Astrocyte (in vitro differentiated cells and primary cell): Measurements from ENCODE around the gene PML. TPM values are rescaled to one million over a fixed set of nuclear protein-coding genes. Genes with fewer than 3 reads are reported as not detected.
A peak's percentile ranks its signal among the peaks of the same experiment; 100 is the strongest.

Experiments used
- DNase-seq: peaks from one replicate; pipeline ENCODE4 v3.0.0-alpha.2; 2010; ENCODE audit warnings: low read depth
- FAIRE-seq: peaks from 2 replicates; lab custom pipeline; 2011; peaks lifted over from hg19 to GRCh38; lab: Jason Lieb, UNC
- H2AFZ ChIP-seq: 2 replicates; pipeline ENCODE4 v1.6.0; 2012; ENCODE audit warnings: low read depth, low read length, inconsistent platforms
- H3K27ac ChIP-seq: 2 replicates; pipeline ENCODE4 v1.5.1; 2011; ENCODE audit warnings: low read depth, low read length, inconsistent platforms
- H3K27me3 ChIP-seq: 2 replicates; pipeline ENCODE4 v1.6.0; 2011; ENCODE audit warnings: low read length, inconsistent platforms; ENCODE audit not compliant: insufficient read depth
- H3K36me3 ChIP-seq: 2 replicates; pipeline ENCODE4 v1.5.1; 2011; ENCODE audit warnings: low read length, inconsistent platforms; ENCODE audit not compliant: insufficient read depth
- H3K4me1 ChIP-seq: 2 replicates; pipeline ENCODE4 v1.5.1; 2011; ENCODE audit warnings: low read length, inconsistent platforms; ENCODE audit not compliant: insufficient read depth
- H3K4me2 ChIP-seq: 2 replicates; pipeline ENCODE4 v1.6.0; 2012; ENCODE audit warnings: low read length, inconsistent platforms
- H3K4me3 ChIP-seq: 2 replicates; pipeline ENCODE4 v1.5.1; 2011; ENCODE audit warnings: low read depth, mild to moderate bottlenecking, low read length, inconsistent platforms; ENCODE audit not compliant: insufficient read depth
- H3K79me2 ChIP-seq: 2 replicates; pipeline ENCODE4 v1.6.0; 2012; ENCODE audit warnings: mild to moderate bottlenecking, low read length, inconsistent platforms; ENCODE audit not compliant: insufficient read depth
- H3K9ac ChIP-seq: 2 replicates; pipeline ENCODE4 v1.6.0; 2012; ENCODE audit warnings: mild to moderate bottlenecking, low read length, inconsistent platforms
- H3K9me3 ChIP-seq: 2 replicates; pipeline ENCODE4 v1.5.1; 2012; ENCODE audit warnings: low read depth, mild to moderate bottlenecking, low read length, inconsistent platforms; ENCODE audit not compliant: insufficient read depth
- H4K20me1 ChIP-seq: 2 replicates; pipeline ENCODE4 v1.6.0; 2012; ENCODE audit warnings: low read length, inconsistent platforms; ENCODE audit not compliant: insufficient read depth
- H3K27ac Mint-ChIP-seq: one replicate; pipeline ENCODE4 v1.8.0; 2021; ENCODE audit warnings: mild to moderate bottlenecking, mixed read lengths; ENCODE audit not compliant: unreplicated experiment
- H3K27me3 Mint-ChIP-seq: one replicate; pipeline ENCODE4 v1.8.0; 2021; ENCODE audit warnings: low read depth, mixed read lengths; ENCODE audit not compliant: unreplicated experiment
- H3K36me3 Mint-ChIP-seq: one replicate; pipeline ENCODE4 v1.8.0; 2021; ENCODE audit warnings: low read depth, mixed read lengths; ENCODE audit not compliant: unreplicated experiment
- H3K4me1 Mint-ChIP-seq: one replicate; pipeline ENCODE4 v1.8.0; 2021; ENCODE audit warnings: low read depth, mixed read lengths; ENCODE audit not compliant: unreplicated experiment
- H3K4me3 Mint-ChIP-seq: one replicate; pipeline ENCODE4 v1.8.0; 2021; ENCODE audit warnings: mild to moderate bottlenecking, moderate library complexity, mixed read lengths; ENCODE audit not compliant: unreplicated experiment
- H3K9me3 Mint-ChIP-seq: one replicate; pipeline ENCODE4 v1.8.0; 2021; ENCODE audit warnings: mild to moderate bottlenecking, mixed read lengths; ENCODE audit not compliant: unreplicated experiment
- CTCF ChIP-seq: IDR thresholded peaks from 2 replicates; pipeline ENCODE4 v1.5.1; 2011; ENCODE audit warnings: low read depth, mild to moderate bottlenecking, inconsistent platforms, low read length, moderate library complexity; ENCODE audit not compliant: insufficient read depth
- EZH2 ChIP-seq: IDR thresholded peaks from 2 replicates; pipeline ENCODE4 v1.6.1; 2012; ENCODE audit warnings: mild to moderate bottlenecking, low read length, inconsistent platforms; ENCODE audit not compliant: insufficient read depth
- total RNA-seq: library from RNA; stranded (reverse); gene quantifications from 2 replicates; pipeline ENCODE4 v1.2.1, GENCODE V29; 2021

PML gene
- total RNA-seq, 1 donor from 2014 or later, result 116 TPM

- no peak overlapping the region for H3K27ac Mint-ChIP-seq
- H4K20me1 ChIP-seq, result no peaks in the 10 kb centered on the region
- H3K9me3 Mint-ChIP-seq, result no peaks in the 10 kb centered on the region
- no peaks in the 10 kb centered on the region for H3K79me2 ChIP-seq
- H3K9me3 ChIP-seq, result no peaks in the 10 kb centered on the region
- peaks cover 32% of the 10 kb centered on the region for H3K4me1 ChIP-seq
- no peak overlapping the region for H3K4me3 Mint-ChIP-seq
- TF ChIP-seq CTCF, result no peak
- TF ChIP-seq EZH2, result no peak
- no peak overlapping the region for H3K27ac ChIP-seq
- H3K27me3 ChIP-seq, result peaks cover 5% of the 10 kb centered on the region
- no peak overlapping the region for H3K4me2 ChIP-seq
- FAIRE-seq (no peak), DNase-seq (no peak)
- peaks cover 2% of the 10 kb centered on the region for H3K36me3 Mint-ChIP-seq
- peaks cover 8% of the 10 kb centered on the region for H3K27me3 Mint-ChIP-seq
- H3K9ac ChIP-seq, result no peak overlapping the region
- no peaks in the 10 kb centered on the region for H3K36me3 ChIP-seq
- H3K4me3 ChIP-seq, result no peak overlapping the region
- H3K4me1 Mint-ChIP-seq, result peaks cover 28% of the 10 kb centered on the region
- no peak overlapping the region for H2AFZ ChIP-seq
Measured at GRCh38 chr15:73979636-73980035, 14.9 kb upstream of the PML start.

GRCh38 chr15:73981761-73982221 is 12.7 kb upstream of the PML start:
- no peaks in the 10 kb centered on the region for H3K27me3 ChIP-seq
- Mint-ChIP-seq H3K27ac (peak overlapping the region; percentile 81), H3K4me1 (peaks cover 41% of the 10 kb centered on the region), H3K27me3 (peaks cover 3% of the 10 kb centered on the region), H3K36me3 (peaks cover 5% of the 10 kb centered on the region), H3K9me3 (no peaks in the 10 kb centered on the region), H3K4me3 (peak overlapping the region; percentile 69)
- no peaks in the 10 kb centered on the region for H3K36me3 ChIP-seq
- peak overlapping the region; percentile 22 for H2AFZ ChIP-seq
- H3K9me3 ChIP-seq, result no peaks in the 10 kb centered on the region
- peak overlapping the region; percentile 74 for H3K4me2 ChIP-seq
- FAIRE-seq (no peak), DNase-seq (no peak)
- TF ChIP-seq EZH2, result no peak
- H3K4me1 ChIP-seq, result peaks cover 39% of the 10 kb centered on the region
- H3K27ac ChIP-seq, result peak overlapping the region; percentile 84
- no peak overlapping the region for H3K4me3 ChIP-seq
- H3K9ac ChIP-seq, result peak overlapping the region; percentile 63
- no peaks in the 10 kb centered on the region for H4K20me1 ChIP-seq
- H3K79me2 ChIP-seq, result no peaks in the 10 kb centered on the region

GRCh38 chr15:73982222-73982962 is 12.1 kb upstream of the PML start:
- Histone ChIP-seq H3K9me3 (no peaks in the 10 kb centered on the region), H3K36me3 (no peaks in the 10 kb centered on the region), H3K27me3 (no peaks in the 10 kb centered on the region), H4K20me1 (no peaks in the 10 kb centered on the region), H3K4me1 (peaks cover 40% of the 10 kb centered on the region), H3K4me2 (peak overlapping the region; percentile 74), H3K4me3 (no peak overlapping the region), H3K9ac (peak overlapping the region; percentile 63), H3K79me2 (no peaks in the 10 kb centered on the region), H3K27ac (peak overlapping the region; percentile 84), H2AFZ (peak overlapping the region; percentile 22)
- Mint-ChIP-seq H3K4me3 (peak overlapping the region; percentile 69), H3K4me1 (peaks cover 47% of the 10 kb centered on the region), H3K27me3 (peaks cover 3% of the 10 kb centered on the region), H3K9me3 (no peaks in the 10 kb centered on the region), H3K27ac (peak overlapping the region; percentile 81), H3K36me3 (peaks cover 5% of the 10 kb centered on the region)
- DNase-seq (peak; percentile 92), FAIRE-seq (peak; percentile 86)
- TF ChIP-seq CTCF (no peak), EZH2 (no peak)
